K562 (cell line): ENCODE results near the gene WASF3. TPM values are rescaled to one million over a fixed set of nuclear protein-coding genes. Genes with fewer than 3 reads are reported as not detected.

Source experiments
- ATAC-seq: fragments of 200-7000 bp; cut with Tn5 transposase; 3 replicates; pipeline ENCODE4 v1.9.1; 2020; ENCODE audit warnings: moderate library complexity
- BruUV-seq: library from RNA; stranded (reverse); fragments of 400-500 nt; replicated peaks from 2 replicates; lab custom pipeline; 2021; lab: Mats Ljungman, UMichigan
- CTCF ChIA-PET: fragments of 300-600 bp; formaldehyde crosslinking; extraction: SDS; loops from one replicate; lab custom pipeline; 2021; ENCODE audit warnings: low intra/inter-chr PET ratio; lab: Yijun Ruan, JAX
- POLR2A ChIA-PET: fragments of 300-600, 350-650 bp; sonication (Branson Sonifier 250); formaldehyde crosslinking; extraction: SDS; loops from one replicate; lab custom pipeline; 2021; ENCODE audit warnings: antibody characterized with exemption, inconsistent platforms; lab: Yijun Ruan, JAX
- DNase-seq, 4 experiments: peaks; one replicate each; pipeline versions ENCODE4 v3.0.0 to v3.0.0-alpha.2; 2011 to 2018; ENCODE audit warnings: low spot score in 3 of 4, mixed read lengths in 3 of 4; ENCODE audit errors: extremely low read depth in 1 of 4
- FAIRE-seq: peaks from 2 replicates; lab custom pipeline; 2011; peaks lifted over from hg19 to GRCh38; lab: Jason Lieb, UNC
- H2AFZ ChIP-seq: 2 replicates; pipeline ENCODE4 v1.6.0; 2011; ENCODE audit warnings: low read depth, low read length, control low read depth, inconsistent platforms
- H3K27ac ChIP-seq: fragments of 200-600 bp; 3 replicates; pipeline ENCODE4 v1.8.0; 2011; ENCODE audit warnings: low read depth, mild to moderate bottlenecking, control low read depth, inconsistent platforms, low read length, moderate library complexity, mixed read lengths; ENCODE audit errors: extremely low read depth
- H3K27me3 ChIP-seq, 2 experiments: fragments of 300-600 bp in 1 of 2; 2 replicates in 1 of 2; 3 replicates in 1 of 2; pipeline versions ENCODE4 v1.6.0 to v1.8.0; 2011; ENCODE audit warnings: inconsistent platforms in 2 of 2, low read length in 2 of 2, mild to moderate bottlenecking in 1 of 2, mixed read lengths in 1 of 2, moderate library complexity in 1 of 2; ENCODE audit not compliant: control insufficient read depth in 2 of 2, insufficient read depth in 2 of 2
- H3K36me3 ChIP-seq: fragments of 300-600 bp; 3 replicates; pipeline ENCODE4 v1.8.0; 2011; ENCODE audit warnings: mild to moderate bottlenecking, low read length, inconsistent platforms; ENCODE audit not compliant: control insufficient read depth, insufficient read depth
- H3K4me1 ChIP-seq, 2 experiments: fragments of 200-600 bp in 1 of 2; replicated peaks in 1 of 2; 2 replicates in 1 of 2; 3 replicates in 1 of 2; pipeline versions ENCODE4 v1.5.1 to v1.8.0; 2011; ENCODE audit warnings: inconsistent platforms in 2 of 2, low read length in 2 of 2, mild to moderate bottlenecking in 1 of 2, mixed read lengths in 1 of 2, moderate library complexity in 1 of 2; ENCODE audit not compliant: control insufficient read depth in 2 of 2, insufficient read depth in 2 of 2
- H3K4me2 ChIP-seq: 2 replicates; pipeline ENCODE4 v1.6.1; 2011; ENCODE audit warnings: low read length, control low read depth, inconsistent platforms, mixed read lengths; ENCODE audit not compliant: insufficient read depth
- H3K4me3 ChIP-seq: fragments of 200-600 bp; sonication (generic), shearing (Covaris generic); 2 replicates; pipeline ENCODE4 v1.5.1; 2016; ENCODE audit warnings: control low read depth, inconsistent platforms
- H3K79me2 ChIP-seq: fragments of 200-600 bp; 3 replicates; pipeline ENCODE4 v1.8.0; 2011; ENCODE audit warnings: low read length, inconsistent platforms; ENCODE audit not compliant: control insufficient read depth, insufficient read depth
- H3K9ac ChIP-seq, 2 experiments: 2 replicates each; pipeline versions ENCODE4 v1.6.0 to v1.6.1; 2011; ENCODE audit warnings: low read depth in 2 of 2, low read length in 2 of 2, control low read depth in 1 of 2, inconsistent platforms in 1 of 2, mild to moderate bottlenecking in 1 of 2, mixed read lengths in 1 of 2; ENCODE audit not compliant: insufficient read depth in 1 of 2
- H3K9me1 ChIP-seq: one replicate; pipeline ENCODE4 v1.6.0; 2011; ENCODE audit warnings: inconsistent platforms, mild to moderate bottlenecking, low read length, moderate library complexity; ENCODE audit not compliant: control insufficient read depth, insufficient read depth
- H3K9me3 ChIP-seq: replicated peaks from 2 replicates; pipeline ENCODE4 v1.5.1; 2011; ENCODE audit warnings: low read depth, low read length, inconsistent platforms; ENCODE audit not compliant: control insufficient read depth, insufficient read depth
- H4K20me1 ChIP-seq: replicated peaks from 2 replicates; pipeline ENCODE4 v1.6.1; 2011; ENCODE audit warnings: low read length, inconsistent platforms, mixed read lengths; ENCODE audit not compliant: control insufficient read depth, insufficient read depth
- AFF4 ChIP-seq: sonication (generic); formaldehyde crosslinking; IDR thresholded peaks from 2 replicates; pipeline ENCODE4 v1.8.0; 2023; ENCODE audit warnings: mild to moderate bottlenecking, missing genetic modification reagents
- ARID1B ChIP-seq: fragments of 450-650 bp; IDR thresholded peaks from 2 replicates; pipeline ENCODE4 v1.6.1; 2016; ENCODE audit warnings: antibody characterized with exemption, mild to moderate bottlenecking, inconsistent platforms
- ARNT ChIP-seq, 2 experiments: fragments of 450-650 bp; IDR thresholded peaks; 2 replicates each; pipeline ENCODE4 v1.6.1; 2016; ENCODE audit warnings: mild to moderate bottlenecking in 1 of 2
- CCNT2 ChIP-seq: IDR thresholded peaks from 2 replicates; pipeline ENCODE4 v1.6.1; 2011; ENCODE audit warnings: borderline replicate concordance, low read depth, mild to moderate bottlenecking, moderate library complexity, mixed read lengths, low read length; ENCODE audit not compliant: insufficient read length; ENCODE audit errors: extremely low read depth
- CHD1 ChIP-seq: fragments of 200-600 bp; sonication (generic); IDR thresholded peaks from one replicate; pipeline ENCODE4 v1.6.1; 2012; ENCODE audit warnings: mild to moderate bottlenecking, moderate library complexity, low read length, inconsistent platforms
- DMBX1 ChIP-seq: fragments of 250-450 bp; sonication (Bioruptor Pico); IDR thresholded peaks from 2 replicates; pipeline ENCODE4 v1.8.0; 2022; ENCODE audit warnings: inconsistent platforms, mild to moderate bottlenecking, moderate library complexity, borderline replicate concordance
- MEF2A ChIP-seq: IDR thresholded peaks from 2 replicates; pipeline ENCODE4 v1.6.1; 2011; ENCODE audit warnings: low read depth, mild to moderate bottlenecking, low read length, moderate library complexity; ENCODE audit not compliant: control insufficient read depth
- PHTF2 ChIP-seq: fragments of 250-450 bp; sonication (Bioruptor Pico); IDR thresholded peaks from 2 replicates; pipeline ENCODE4 v1.5.0; 2021; ENCODE audit warnings: mild to moderate bottlenecking
- RFX5 ChIP-seq: IDR thresholded peaks from 2 replicates; pipeline ENCODE4 v1.6.1; 2011; ENCODE audit warnings: low read depth, mild to moderate bottlenecking, improper control_type of control experiment, low read length
- ZHX1 ChIP-seq: fragments of 150-350 bp; conservative IDR thresholded peaks from 2 replicates; pipeline ENCODE4 v1.6.1; 2014; ENCODE audit warnings: low read length
- WGBS: fragments of 100-300 bp; shearing (Covaris generic); methylation state at CpG from one replicate; pipeline ENCODE4 v1.1.6; 2016; ENCODE audit warnings: low coverage, mixed read lengths; ENCODE audit not compliant: insufficient coverage; ENCODE audit errors: missing lambda C conversion rate; 5-methylcytosine and 5-hydroxymethylcytosine counted together
- in situ Hi-C: fragments of 300-500 bp; cut with MboI; formaldehyde crosslinking; loops from 4 replicates; pipeline ENCODE4 v1.15.0; 2018; ENCODE audit warnings: inconsistent platforms, mixed read lengths
- intact Hi-C: fragments of 100-400 bp; cut with micrococcal nuclease; formaldehyde crosslinking; loops from 2 replicates; pipeline ENCODE4 v1.14.2; 2022
- polyA plus RNA-seq, 8 experiments: library from polyadenylated mRNA; depleted of rRNA in 4 of 8; stranded (reverse) in 5 of 8; unstranded in 3 of 8; fragments of >200 nt; fragmentation: Nextera tagmentation in 2 of 8; fragmentation: Illumina TruSeq in 1 of 8; extraction: Ambion mirVana in 2 of 8; extraction: Trizol in 1 of 8; gene quantifications; 2 replicates each; pipeline versions ENCODE4 v1.2.1 to v1.2.3, GENCODE V29; 2011 to 2014; ENCODE audit warnings: inconsistent platforms in 1 of 8, missing spikeins in 1 of 8
- total RNA-seq, 7 experiments: library from RNA; depleted of rRNA in 6 of 7; stranded (reverse); fragments of >200 nt in 6 of 7; fragmentation: Illumina TruSeq in 2 of 7; extraction: Trizol in 2 of 7; gene quantifications; 2 replicates each; pipeline versions ENCODE4 v1.2.1 to v1.2.3, GENCODE V29; 2011 to 2021; ENCODE audit warnings: low replicate concordance in 1 of 7

WASF3 gene
- total and polyA plus RNA-seq, 9 of the 15 experiments (the other 6 are each of a cell fraction or from before 2014, with no cell fraction given) = 0.04 to 0.43 (median 0.11) TPM

GRCh38 chr13:26594363-26594762, 36.9 kb downstream of the WASF3 start:
- DNase-seq = no peak
- intact Hi-C loops (no loop called here), in situ Hi-C loops (no loop called here)
- Histone ChIP-seq H3K9me1 (no peaks in the 10 kb centered on the region), H3K36me3 (no peaks in the 10 kb centered on the region), H3K4me3 (no peak overlapping the region), H3K4me2 (no peak overlapping the region), H3K9ac (no peak overlapping the region), H3K27ac (no peak overlapping the region), H3K79me2 (no peaks in the 10 kb centered on the region), H3K4me1 (no peaks in the 10 kb centered on the region), H4K20me1 (no peaks in the 10 kb centered on the region), H3K9me3 (no peaks in the 10 kb centered on the region), H2AFZ (no peak overlapping the region), H3K27me3 (no peaks in the 10 kb centered on the region)
- 2% methylated on average over 8 of the region's 8 CpGs for WGBS
- ATAC-seq = no peak
- ChIA-PET POLR2A (no interaction called here), CTCF (no interaction called here)
- BruUV-seq = no TSS peak
- TF ChIP-seq ARNT (IDR thresholded peaks at IDR 0.05) (no peak), RFX5 (no peak), CCNT2 (no peak), AFF4 (no peak), PHTF2 (no peak), DMBX1 (CRISPR knock-in tag) (no peak), MEF2A (no peak), ZHX1 (no peak), ARID1B (no peak), CHD1 (no peak)
- no peak for FAIRE-seq
